H9 (cell line): ENCODE results near the gene CCDC102B. TPM values are rescaled to one million over a fixed set of nuclear protein-coding genes. Genes with fewer than 3 reads are reported as not detected.

ENCODE experiments used
- DNase-seq: peaks from one replicate; pipeline ENCODE4 v3.0.0-alpha.2; 2017
- H2AFZ ChIP-seq: one replicate; pipeline ENCODE4 v1.6.1; 2013; ENCODE audit warnings: mild to moderate bottlenecking, low read length, control low read depth, moderate library complexity
- H2AK5ac ChIP-seq: 2 replicates; pipeline ENCODE4 v1.6.1; 2013; ENCODE audit warnings: low read length, control low read depth, mixed read lengths; ENCODE audit not compliant: insufficient read length
- H2BK120ac ChIP-seq: one replicate; pipeline ENCODE4 v1.6.1; 2013; ENCODE audit warnings: low read depth, mild to moderate bottlenecking, low read length, control low read depth, inconsistent platforms; ENCODE audit not compliant: poor library complexity, severe bottlenecking
- H2BK12ac ChIP-seq: 2 replicates; pipeline ENCODE4 v1.6.1; 2013; ENCODE audit warnings: low read length, control low read depth, mixed read lengths, low read depth; ENCODE audit not compliant: insufficient read length
- H2BK15ac ChIP-seq: 2 replicates; pipeline ENCODE4 v1.6.1; 2013; ENCODE audit warnings: low read depth, low read length, control low read depth
- H2BK20ac ChIP-seq: one replicate; pipeline ENCODE4 v1.6.1; 2013; ENCODE audit warnings: low read depth, mild to moderate bottlenecking, low read length, control low read depth, inconsistent platforms; ENCODE audit not compliant: poor library complexity, severe bottlenecking
- H2BK5ac ChIP-seq: 2 replicates; pipeline ENCODE4 v1.6.1; 2013; ENCODE audit warnings: low read length, control low read depth, mixed read lengths; ENCODE audit not compliant: insufficient read length
- H3K14ac ChIP-seq: 2 replicates; pipeline ENCODE4 v1.6.1; 2013; ENCODE audit warnings: low read length, control low read depth; ENCODE audit not compliant: insufficient read depth
- H3K18ac ChIP-seq: 2 replicates; pipeline ENCODE4 v1.6.1; 2013; ENCODE audit warnings: low read depth, mild to moderate bottlenecking, mixed read lengths, low read length, control low read depth; ENCODE audit not compliant: insufficient read length
- H3K23ac ChIP-seq: 2 replicates; pipeline ENCODE4 v1.6.1; 2013; ENCODE audit warnings: low read length, control low read depth, mixed read lengths, low read depth; ENCODE audit not compliant: insufficient read length
- H3K23me2 ChIP-seq: 2 replicates; pipeline ENCODE4 v1.6.1; 2013; ENCODE audit warnings: low read depth, mild to moderate bottlenecking, mixed read lengths, low read length, control low read depth; ENCODE audit not compliant: insufficient read length, poor library complexity, severe bottlenecking
- H3K27ac ChIP-seq: 2 replicates; pipeline ENCODE4 v1.5.1; 2013; ENCODE audit warnings: low read length, control low read depth, mixed read lengths, low read depth; ENCODE audit not compliant: insufficient read length
- H3K27me3 ChIP-seq: 2 replicates; pipeline ENCODE4 v1.6.1; 2013; ENCODE audit warnings: low read length, control low read depth, inconsistent platforms; ENCODE audit not compliant: insufficient read depth
- H3K4ac ChIP-seq: 2 replicates; pipeline ENCODE4 v1.6.1; 2013; ENCODE audit warnings: low read depth, mild to moderate bottlenecking, control low read depth, inconsistent platforms, low read length, moderate library complexity
- H3K4me1 ChIP-seq: 2 replicates; pipeline ENCODE4 v1.6.1; 2013; ENCODE audit warnings: low read length, control low read depth, inconsistent platforms; ENCODE audit not compliant: insufficient read depth
- H3K4me2 ChIP-seq: 2 replicates; pipeline ENCODE4 v1.6.1; 2013; ENCODE audit warnings: low read length, control low read depth, mixed read lengths; ENCODE audit not compliant: insufficient read length, insufficient read depth
- H3K56ac ChIP-seq: 2 replicates; pipeline ENCODE4 v1.6.1; 2013; ENCODE audit warnings: low read depth, mild to moderate bottlenecking, mixed read lengths, low read length, control low read depth; ENCODE audit not compliant: insufficient read length
- H3K79me1 ChIP-seq: 2 replicates; pipeline ENCODE4 v1.6.1; 2013; ENCODE audit warnings: low read depth, mild to moderate bottlenecking, moderate library complexity, low read length, control low read depth, inconsistent platforms; ENCODE audit not compliant: insufficient read depth, poor library complexity, severe bottlenecking
- H3K79me2 ChIP-seq: 2 replicates; pipeline ENCODE4 v1.6.1; 2013; ENCODE audit warnings: low read length, control low read depth, inconsistent platforms; ENCODE audit not compliant: insufficient read depth
- H3K9ac ChIP-seq: 2 replicates; pipeline ENCODE4 v1.6.1; 2013; ENCODE audit warnings: low read length, control low read depth, mixed read lengths; ENCODE audit not compliant: insufficient read length; ENCODE audit errors: extremely low read depth
- H3K9me3 ChIP-seq: one replicate; pipeline ENCODE4 v1.6.1; 2013; ENCODE audit warnings: low read depth, low read length, inconsistent platforms; ENCODE audit not compliant: control insufficient read depth
- H3T11ph ChIP-seq: one replicate; pipeline ENCODE4 v1.6.1; 2013; ENCODE audit warnings: mild to moderate bottlenecking, low read length, control low read depth, inconsistent platforms
- H4K20me1 ChIP-seq: one replicate; pipeline ENCODE4 v1.6.1; 2013; ENCODE audit not compliant: control insufficient read depth, insufficient read length, insufficient read depth
- H4K5ac ChIP-seq: 2 replicates; pipeline ENCODE4 v1.6.1; 2013; ENCODE audit warnings: low read depth, mild to moderate bottlenecking, mixed read lengths, low read length, control low read depth; ENCODE audit not compliant: insufficient read length
- H4K8ac ChIP-seq: replicated peaks from 2 replicates; pipeline ENCODE4 v1.6.1; 2013; ENCODE audit warnings: low read length, control low read depth, mixed read lengths, low read depth; ENCODE audit not compliant: insufficient read length
- H4K91ac ChIP-seq: 2 replicates; pipeline ENCODE4 v1.6.1; 2013; ENCODE audit warnings: low read depth, mild to moderate bottlenecking, moderate library complexity, mixed read lengths, low read length, control low read depth; ENCODE audit not compliant: insufficient read length
- H3K27ac Mint-ChIP-seq, 3 experiments: 2 replicates in 2 of 3; 3 replicates in 1 of 3; pipeline ENCODE4 v1.8.0; 2020 to 2021; ENCODE audit warnings: mixed read lengths in 3 of 3, mild to moderate bottlenecking in 1 of 3, moderate library complexity in 1 of 3
- H3K27me3 Mint-ChIP-seq: 2 replicates; pipeline ENCODE4 v1.8.0; 2021; ENCODE audit warnings: low read depth, mild to moderate bottlenecking, moderate library complexity, mixed read lengths
- H3K36me3 Mint-ChIP-seq, 3 experiments: 2 replicates in 2 of 3; 3 replicates in 1 of 3; pipeline ENCODE4 v1.8.0; 2020 to 2021; ENCODE audit warnings: low read depth in 3 of 3, mixed read lengths in 3 of 3; ENCODE audit not compliant: insufficient read depth in 1 of 3
- H3K4me1 Mint-ChIP-seq, 2 experiments: 2 replicates each; pipeline ENCODE4 v1.8.0; 2020; ENCODE audit warnings: mixed read lengths in 2 of 2
- H3K4me3 Mint-ChIP-seq, 2 experiments: 2 replicates in 1 of 2; 3 replicates in 1 of 2; pipeline ENCODE4 v1.8.0; 2020 to 2021; ENCODE audit warnings: mild to moderate bottlenecking in 2 of 2, mixed read lengths in 2 of 2, moderate library complexity in 1 of 2
- H3K9me3 Mint-ChIP-seq, 2 experiments: 2 replicates in 1 of 2; 3 replicates in 1 of 2; pipeline ENCODE4 v1.8.0; 2020; ENCODE audit warnings: mild to moderate bottlenecking in 2 of 2, mixed read lengths in 2 of 2, moderate library complexity in 1 of 2
- CTCF ChIP-seq: fragments of 200-600 bp; sonication (generic); conservative IDR thresholded peaks from 3 replicates; pipeline ENCODE4 v1.8.0; 2021; ENCODE audit warnings: antibody characterized with exemption, mild to moderate bottlenecking
- WGBS: extraction: QIAGEN DNeasy Blood & Tissue Kit; methylation state at CpG from one replicate; pipeline ENCODE4 v1.1.7; 2013; ENCODE audit warnings: missing lambda C conversion rate, low lambda C conversion rate, mixed read lengths; ENCODE audit not compliant: insufficient read length; ENCODE audit errors: extremely low coverage; 5-methylcytosine and 5-hydroxymethylcytosine counted together
- total RNA-seq: library from RNA; stranded (reverse); gene quantifications from 2 replicates; pipeline ENCODE4 v1.2.1, GENCODE V29; 2021

Gene CCDC102B
- total RNA-seq, 1 experiment from 2014 or later = 1.2 TPM

- Histone ChIP-seq H2BK12ac (no peak overlapping the region), H3K23me2 (no peaks in the 10 kb centered on the region), H2AFZ (no peak overlapping the region), H3K14ac (no peak overlapping the region), H4K91ac (no peak overlapping the region), H3K56ac (no peak overlapping the region), H2BK15ac (no peak overlapping the region), H3K9me3 (no peaks in the 10 kb centered on the region), H3K9ac (no peak overlapping the region), H4K8ac (no peak overlapping the region), H3K27me3 (no peaks in the 10 kb centered on the region), H2AK5ac (no peak overlapping the region), H3K18ac (no peak overlapping the region), H2BK20ac (no peak overlapping the region), H3K27ac (no peak overlapping the region), H3K79me2 (no peaks in the 10 kb centered on the region), H3K4me2 (no peak overlapping the region), H2BK120ac (no peak overlapping the region), H3K4me1 (no peaks in the 10 kb centered on the region), H4K20me1 (no peaks in the 10 kb centered on the region), H3K23ac (no peak overlapping the region), H3T11ph (no peak overlapping the region), H3K79me1 (no peaks in the 10 kb centered on the region), H3K4ac (no peak overlapping the region), H4K5ac (no peak overlapping the region), H2BK5ac (no peak overlapping the region)
- no CpG with 5 or more reads among the region's 5 CpGs for WGBS
- H3K9me3 Mint-ChIP-seq = no peaks in the 10 kb centered on the region
- H3K27ac Mint-ChIP-seq = no peak overlapping the region
- H3K4me3 Mint-ChIP-seq = no peak overlapping the region
- no peak for TF ChIP-seq CTCF
- H3K4me1 Mint-ChIP-seq = no peaks in the 10 kb centered on the region
- no peaks in the 10 kb centered on the region for H3K27me3 Mint-ChIP-seq
- H3K36me3 Mint-ChIP-seq = no peaks in the 10 kb centered on the region
- DNase-seq = no peak
Observed at GRCh38 chr18:69085951-69086350, 288.1 kb downstream of the CCDC102B start.
